ENCODE results near the gene ZRSR2. TPM values are rescaled to one million over a fixed set of nuclear protein-coding genes. Genes with fewer than 3 reads are reported as not detected.

ZRSR2 gene
- total and polyA plus RNA-seq, 2 of the 13 experiments (the other 11 are each of a cell fraction or from before 2014, with no cell fraction given) = 3.6 to 4.9 TPM

- TF ChIP-seq ZNF318 (CRISPR knock-in tag; IDR thresholded peaks at IDR 0.05) = no peak
- TF ChIP-seq MYNN (CRISPR knock-in tag; IDR thresholded peaks at IDR 0.05; ENCODE audit: low read depth) = no peak
- TF ChIP-seq HMG20A (CRISPR knock-in tag; IDR thresholded peaks at IDR 0.05; ENCODE audit: borderline replicate concordance) = no peak
- no peak for TF ChIP-seq NCOA5 (CRISPR knock-in tag; IDR thresholded peaks at IDR 0.05)
- TF ChIP-seq POLR2G (IDR thresholded peaks at IDR 0.05; ENCODE audit: low read depth, low read length) = no peak
- 0 out of 2 replicates have a peak, but pooled peaks have one; percentile 20 for TF ChIP-seq ZNF329 (CRISPR knock-in tag; IDR thresholded peaks at IDR 0.05; ENCODE audit: low read depth)
- TF ChIP-seq ARNT2 (CRISPR knock-in tag; IDR thresholded peaks at IDR 0.05; ENCODE audit: low read depth) = no peak
- peak; percentile 75; the same call in 1 of the 2 replicates for TF ChIP-seq ETV5 (CRISPR knock-in tag; IDR thresholded peaks at IDR 0.05; ENCODE audit: borderline replicate concordance)
- no peak for TF ChIP-seq SKI (IDR thresholded peaks at IDR 0.05; ENCODE audit: partially characterized antibody)
- no peak for TF ChIP-seq ATF1 (CRISPR knock-in tag; IDR thresholded peaks at IDR 0.05)
- no peak for TF ChIP-seq ZNF761 (CRISPR knock-in tag; conservative IDR thresholded peaks at IDR 0.05)
- peak; percentile 39; the same call in 1 of the 2 replicates for TF ChIP-seq GMEB1 (CRISPR knock-in tag; IDR thresholded peaks at IDR 0.05; ENCODE audit: borderline replicate concordance)
- TF ChIP-seq, protein P1, sequence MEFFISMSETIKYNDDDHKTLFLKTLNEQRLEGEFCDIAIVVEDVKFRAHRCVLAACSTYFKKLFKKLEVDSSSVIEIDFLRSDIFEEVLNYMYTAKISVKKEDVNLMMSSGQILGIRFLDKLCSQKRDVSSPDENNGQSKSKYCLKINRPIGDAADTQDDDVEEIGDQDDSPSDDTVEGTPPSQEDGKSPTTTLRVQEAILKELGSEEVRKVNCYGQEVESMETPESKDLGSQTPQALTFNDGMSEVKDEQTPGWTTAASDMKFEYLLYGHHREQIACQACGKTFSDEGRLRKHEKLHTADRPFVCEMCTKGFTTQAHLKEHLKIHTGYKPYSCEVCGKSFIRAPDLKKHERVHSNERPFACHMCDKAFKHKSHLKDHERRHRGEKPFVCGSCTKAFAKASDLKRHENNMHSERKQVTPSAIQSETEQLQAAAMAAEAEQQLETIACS (CRISPR knock-in tag; IDR thresholded peaks at IDR 0.05) = peak; percentile 88
- no peak for TF ChIP-seq ATF4 (CRISPR knock-in tag; IDR thresholded peaks at IDR 0.05)
Observed at GRCh38 chrX:15854712-15855567, 64.7 kb downstream of the ZRSR2 start, which contains the start of gene AP1S2 (continued).

Measured in HepG2 (cell line).